GM20000 (cell line): Measurements from ENCODE around the gene FRAS1.

Experiments
- DNase-seq: peaks from one replicate; pipeline ENCODE4 v3.0.0; 2012; ENCODE audit warnings: low spot score
- TF ChIP-seq, protein P1 (sequence below): IDR thresholded peaks from 2 replicates; pipeline ENCODE4 v1.5.1; 2012; ENCODE audit warnings: mild to moderate bottlenecking, control low read depth; ENCODE audit errors: extremely low read depth, missing control alignments

FRAS1 gene

DNA sequence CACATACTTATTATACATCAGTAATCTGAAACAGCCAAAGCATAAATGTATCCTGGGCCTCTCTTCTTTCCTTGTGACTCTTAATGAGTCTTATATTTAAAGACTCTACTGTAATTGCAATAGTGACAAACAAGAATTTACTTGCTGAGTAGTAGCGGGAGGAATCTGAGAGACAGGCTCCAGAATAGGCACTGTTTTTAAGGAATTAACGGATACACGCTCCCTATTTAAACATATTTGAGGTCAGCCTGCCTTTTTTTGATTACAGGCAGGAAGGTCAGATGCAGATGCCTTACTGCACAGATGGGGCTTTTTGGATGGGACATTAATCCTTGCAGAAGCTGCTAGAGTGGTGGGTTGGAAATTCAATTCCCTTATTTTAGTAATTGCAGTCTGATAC is 298.2 kb downstream of the FRAS1 start:
- TF ChIP-seq, protein P1, sequence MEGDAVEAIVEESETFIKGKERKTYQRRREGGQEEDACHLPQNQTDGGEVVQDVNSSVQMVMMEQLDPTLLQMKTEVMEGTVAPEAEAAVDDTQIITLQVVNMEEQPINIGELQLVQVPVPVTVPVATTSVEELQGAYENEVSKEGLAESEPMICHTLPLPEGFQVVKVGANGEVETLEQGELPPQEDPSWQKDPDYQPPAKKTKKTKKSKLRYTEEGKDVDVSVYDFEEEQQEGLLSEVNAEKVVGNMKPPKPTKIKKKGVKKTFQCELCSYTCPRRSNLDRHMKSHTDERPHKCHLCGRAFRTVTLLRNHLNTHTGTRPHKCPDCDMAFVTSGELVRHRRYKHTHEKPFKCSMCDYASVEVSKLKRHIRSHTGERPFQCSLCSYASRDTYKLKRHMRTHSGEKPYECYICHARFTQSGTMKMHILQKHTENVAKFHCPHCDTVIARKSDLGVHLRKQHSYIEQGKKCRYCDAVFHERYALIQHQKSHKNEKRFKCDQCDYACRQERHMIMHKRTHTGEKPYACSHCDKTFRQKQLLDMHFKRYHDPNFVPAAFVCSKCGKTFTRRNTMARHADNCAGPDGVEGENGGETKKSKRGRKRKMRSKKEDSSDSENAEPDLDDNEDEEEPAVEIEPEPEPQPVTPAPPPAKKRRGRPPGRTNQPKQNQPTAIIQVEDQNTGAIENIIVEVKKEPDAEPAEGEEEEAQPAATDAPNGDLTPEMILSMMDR = no peak

DNA sequence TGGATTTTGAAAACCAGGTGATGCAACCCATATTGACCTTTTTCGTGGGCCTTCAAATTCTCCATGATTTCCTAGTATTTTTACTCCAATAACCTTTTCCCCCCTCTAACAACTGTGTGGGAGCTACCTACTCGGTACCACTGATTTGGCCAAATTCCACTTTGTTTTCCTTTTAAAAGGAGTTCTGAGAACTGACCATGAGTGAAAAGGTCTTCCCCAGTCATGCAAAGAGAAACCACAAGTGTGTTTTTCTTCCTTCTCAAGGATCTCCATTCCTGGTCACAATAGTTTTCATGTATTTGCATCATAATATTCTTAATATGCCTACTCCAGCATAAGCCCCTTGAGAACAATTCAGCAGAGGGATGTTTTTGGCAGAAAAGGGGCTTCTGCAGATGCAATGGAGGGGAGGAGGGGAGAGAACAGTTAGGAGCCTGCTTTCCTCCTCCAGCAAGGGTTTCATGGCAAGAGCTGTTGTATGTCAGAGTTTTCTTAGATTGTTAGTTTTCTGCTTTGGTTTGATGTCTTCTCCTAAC is 299.2 kb downstream of the FRAS1 start:
- TF ChIP-seq, protein P1 = no peak
- no peak for DNase-seq

More for the DNA sequence above, 298.2 kb downstream of the FRAS1 start:
- no peak for DNase-seq

DNA sequence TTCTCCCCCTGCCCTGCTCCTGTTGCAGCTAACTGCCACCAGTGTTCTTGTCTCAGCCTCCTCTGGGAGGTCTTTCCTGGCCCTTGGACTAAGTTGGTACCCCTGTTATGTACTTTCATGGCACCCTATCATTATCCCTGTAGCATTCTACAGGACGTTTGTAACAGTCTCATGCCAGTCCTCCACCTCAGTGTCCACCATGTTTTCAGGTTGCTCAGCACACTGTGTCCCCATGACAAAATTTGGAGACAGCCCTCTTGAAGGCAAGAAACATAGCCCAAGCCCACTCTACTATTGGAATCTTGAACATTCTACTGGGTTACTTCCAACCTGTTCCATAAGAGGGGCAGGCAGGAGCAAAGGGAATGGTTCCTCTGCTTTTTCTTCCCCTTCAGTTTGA is 300.0 kb downstream of the FRAS1 start:
- DNase-seq = no peak
- TF ChIP-seq, protein P1 = no peak

DNA sequence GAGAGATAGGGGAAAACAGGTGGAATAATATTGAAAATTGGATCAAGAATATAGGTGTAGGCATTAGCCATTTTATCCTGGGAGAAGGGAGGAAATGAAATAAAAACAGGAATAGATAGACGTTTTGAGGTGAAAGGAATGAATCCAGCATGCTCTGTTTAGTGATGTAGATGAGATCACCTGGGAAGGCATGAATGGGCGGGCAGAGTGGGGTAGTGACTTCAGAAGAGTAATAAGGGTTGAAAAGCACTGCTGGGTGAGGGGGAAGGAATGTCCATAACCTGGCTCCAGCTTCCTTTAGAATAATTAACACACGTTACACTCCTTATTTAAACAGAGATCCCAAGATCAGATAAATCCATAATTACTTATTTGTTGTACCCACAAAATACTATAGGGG is 303.3 kb downstream of the FRAS1 start:
- TF ChIP-seq, protein P1 = no peak
- no peak for DNase-seq

DNA sequence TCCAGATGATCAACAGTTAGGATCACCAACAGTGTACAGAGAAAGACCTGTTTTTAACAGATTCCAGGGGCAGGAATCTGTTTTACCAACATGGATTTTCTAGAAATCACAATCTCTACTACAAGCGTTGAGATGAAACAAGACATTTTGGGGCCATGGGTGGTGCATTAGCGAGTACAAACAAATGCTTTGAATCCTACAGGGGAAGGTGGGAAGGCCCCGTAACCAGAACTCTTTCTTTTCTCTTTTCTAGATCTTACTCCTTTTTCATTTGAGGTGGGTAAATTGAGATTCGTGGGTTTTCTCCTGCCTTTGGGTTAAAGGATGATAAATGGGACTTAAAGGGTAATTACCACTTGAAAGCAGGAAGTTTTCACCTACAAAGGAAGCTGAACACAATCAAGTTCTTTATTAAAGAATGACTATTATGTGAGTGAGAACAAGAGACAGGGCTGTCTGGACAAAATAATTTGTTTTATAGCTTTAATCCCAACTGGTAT is 304.5 kb downstream of the FRAS1 start:
- DNase-seq = no peak
- TF ChIP-seq, protein P1 = no peak

DNA sequence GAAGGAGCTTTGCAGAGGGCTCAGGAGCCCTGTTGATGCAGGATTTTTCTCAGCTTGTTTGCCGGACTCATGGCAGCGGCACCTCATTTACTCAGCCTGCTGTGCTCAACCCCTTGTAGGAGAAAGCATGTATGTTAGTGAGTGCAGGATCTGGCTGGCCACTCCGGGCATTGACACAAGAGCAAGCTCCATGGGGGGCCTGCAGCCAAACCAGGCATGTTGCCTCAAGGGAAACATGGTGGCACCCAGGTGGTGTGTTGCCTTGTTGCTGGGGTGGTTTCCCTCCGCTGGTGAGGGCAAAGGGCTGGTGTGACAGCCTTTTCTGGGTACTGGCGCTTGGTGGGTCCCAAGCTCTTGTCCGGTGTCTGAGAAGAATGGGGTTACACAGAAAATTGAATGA is 305.2 kb downstream of the FRAS1 start:
- TF ChIP-seq, protein P1 = no peak
- DNase-seq = no peak

DNA sequence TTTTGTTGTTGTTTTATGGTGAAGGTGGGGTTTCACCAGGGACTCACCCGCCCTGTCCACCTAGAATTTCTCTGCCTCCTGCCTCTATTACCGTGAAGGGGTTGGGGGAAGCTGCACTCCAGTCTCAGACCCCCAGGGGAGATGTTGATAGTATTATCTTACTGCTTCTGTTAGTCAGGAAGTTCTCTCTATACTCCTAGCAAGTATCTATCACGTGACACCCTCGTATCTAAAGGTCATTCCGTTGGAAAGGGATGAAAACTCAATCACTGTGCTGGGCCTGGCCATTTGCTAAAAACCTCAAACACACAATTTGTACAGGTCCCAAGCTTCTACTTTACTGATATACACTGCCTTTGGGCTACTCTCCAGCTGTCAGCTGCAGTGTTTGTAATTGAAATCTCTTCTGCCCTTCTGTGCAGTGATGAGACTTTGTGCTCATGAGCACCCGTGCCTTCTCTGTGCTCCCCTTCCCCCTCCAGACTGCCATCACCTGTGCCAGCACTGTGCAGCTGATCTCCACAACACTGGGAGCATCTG is 306.0 kb downstream of the FRAS1 start:
- DNase-seq = no peak
- TF ChIP-seq, protein P1 = no peak
